ACC112 (cell line): ENCODE results near the gene TRIM66.

ENCODE experiments used
- H2AFZ ChIP-seq: fragments of 200-600 bp; sonication (generic); one replicate; pipeline ENCODE4 v1.6.0; 2017; ENCODE audit warnings: antibody characterized with exemption, low read length; ENCODE audit not compliant: unreplicated experiment
- H3K27ac ChIP-seq: fragments of 200-600 bp; sonication (generic); 2 replicates; pipeline ENCODE4 v1.5.1; 2014; ENCODE audit warnings: low read depth, mild to moderate bottlenecking, antibody characterized with exemption, low read length, moderate library complexity
- H3K27me3 ChIP-seq: fragments of 200-600 bp; sonication (generic); 2 replicates; pipeline ENCODE4 v1.6.1; 2014; ENCODE audit warnings: mild to moderate bottlenecking, antibody characterized with exemption, low read length, moderate library complexity, mixed read lengths; ENCODE audit not compliant: insufficient read depth
- H3K36me3 ChIP-seq: fragments of 200-600 bp; sonication (generic); 2 replicates; pipeline ENCODE4 v1.6.1; 2016; ENCODE audit warnings: mild to moderate bottlenecking, antibody characterized with exemption, low read length, moderate library complexity, mixed read lengths; ENCODE audit not compliant: insufficient read depth
- H3K4me1 ChIP-seq: fragments of 200-600 bp; sonication (generic); one replicate; pipeline ENCODE4 v1.6.1; 2016; ENCODE audit warnings: low read length, mixed read lengths; ENCODE audit not compliant: insufficient read depth, unreplicated experiment, control insufficient read depth
- H3K4me3 ChIP-seq: fragments of 200-600 bp; sonication (generic); 2 replicates; pipeline ENCODE4 v1.5.1; 2014; ENCODE audit warnings: mild to moderate bottlenecking, low read depth, low read length
- H3K79me2 ChIP-seq: fragments of 200-600 bp; sonication (generic); one replicate; pipeline ENCODE4 v1.6.0; 2016; ENCODE audit warnings: low read length; ENCODE audit not compliant: control insufficient read depth, unreplicated experiment, insufficient read depth

Gene TRIM66

DNA sequence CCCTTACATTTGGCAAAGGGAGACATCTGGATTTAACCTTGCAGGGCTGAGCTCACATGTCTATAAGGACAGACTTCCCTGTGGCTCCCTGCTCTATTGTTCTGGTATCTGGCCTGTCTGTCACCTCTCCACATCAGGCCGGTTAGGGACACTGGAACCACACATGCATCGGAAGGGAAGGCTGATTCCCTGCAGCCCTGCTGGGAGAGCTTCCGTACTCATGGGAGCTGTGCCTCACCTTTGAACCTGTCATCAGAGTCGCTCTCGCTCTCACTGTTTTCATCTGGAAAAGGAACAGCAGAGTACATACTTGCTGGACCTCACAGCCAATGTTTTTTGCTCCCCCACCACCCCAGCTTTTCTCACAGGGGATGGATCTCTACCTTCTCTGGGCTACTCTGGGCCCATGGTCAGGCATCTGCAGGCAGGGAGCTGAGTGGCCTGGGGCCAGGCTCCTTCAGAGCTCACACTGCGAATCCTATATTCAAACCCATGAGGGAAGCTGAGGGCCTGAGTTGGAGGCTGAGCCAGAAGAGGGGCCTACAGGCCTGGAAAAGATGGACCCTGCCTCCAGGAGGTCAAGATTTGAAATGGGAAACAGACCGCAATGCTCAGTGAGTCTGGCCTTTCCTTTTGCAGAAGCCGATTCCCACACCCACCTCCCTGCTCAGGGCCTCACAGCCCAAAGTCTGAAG lies 31.4 kb upstream of the TRIM66 start:
- H3K36me3 ChIP-seq = peaks cover 9% of the 10 kb centered on the region; the same call in 1 of the 2 replicates

DNA sequence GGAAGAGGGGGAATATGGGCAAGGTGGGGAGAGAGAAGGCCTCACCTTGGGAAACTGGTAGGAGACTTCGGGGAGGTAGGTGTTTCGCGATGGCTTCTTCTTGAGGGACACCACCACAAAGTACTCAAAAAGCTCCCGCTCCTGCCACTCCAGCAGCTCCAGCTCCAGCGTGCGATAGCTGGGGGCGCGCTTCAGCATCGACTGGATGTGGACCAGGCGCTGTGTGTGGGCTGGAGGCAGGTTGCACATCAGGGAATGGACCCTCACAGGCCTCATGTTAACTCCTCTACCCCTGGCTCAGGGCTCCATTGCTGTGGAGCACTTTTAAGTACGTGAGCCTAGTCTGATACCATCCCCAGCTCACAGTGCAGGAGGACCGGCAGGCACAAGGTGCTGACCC lies 30.0 kb upstream of the TRIM66 start:
- Histone ChIP-seq H2AFZ (no peak overlapping the region), H3K27me3 (no peaks in the 10 kb centered on the region)

More for the DNA sequence above, 31.4 kb upstream of the TRIM66 start:
- peaks cover 36% of the 10 kb centered on the region for H3K4me1 ChIP-seq
- no peak overlapping the region for H3K4me3 ChIP-seq
- no peaks in the 10 kb centered on the region for H3K27me3 ChIP-seq
- H3K27ac ChIP-seq = no peak overlapping the region
- H3K79me2 ChIP-seq = no peaks in the 10 kb centered on the region
- no peak overlapping the region for H2AFZ ChIP-seq

DNA sequence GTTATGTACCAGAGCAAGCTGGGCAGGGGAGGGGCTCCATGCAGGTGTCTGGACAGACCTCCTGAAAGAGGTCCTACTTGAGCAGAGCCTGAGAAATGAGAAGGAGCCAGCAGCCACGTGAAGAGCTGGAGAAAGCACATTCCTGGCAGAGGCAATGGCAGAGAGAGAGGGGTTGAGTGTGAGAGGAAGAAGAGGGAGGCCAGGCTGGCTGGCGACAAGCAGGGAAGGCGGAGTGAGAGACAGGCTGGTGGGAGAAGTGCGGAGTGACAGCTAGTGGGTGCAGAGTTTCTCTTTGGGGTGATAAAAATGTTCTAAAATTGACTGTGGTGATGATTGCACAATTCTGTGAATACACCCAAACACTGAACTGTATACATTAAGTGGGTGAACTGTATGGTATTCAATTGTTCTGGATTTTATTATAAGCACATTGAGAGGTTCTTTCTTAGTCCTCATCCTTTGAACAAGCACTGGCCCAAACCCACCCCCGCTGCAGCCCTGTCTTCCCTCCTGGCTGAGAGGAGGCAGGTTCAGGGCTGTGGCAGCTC lies 29.5 kb upstream of the TRIM66 start:
- H3K79me2 ChIP-seq = no peaks in the 10 kb centered on the region
- peaks cover 19% of the 10 kb centered on the region; the same call in 1 of the 2 replicates for H3K36me3 ChIP-seq
- H3K27me3 ChIP-seq = no peaks in the 10 kb centered on the region
- H2AFZ ChIP-seq = no peak overlapping the region
- peaks cover 18% of the 10 kb centered on the region for H3K4me1 ChIP-seq
- no peak overlapping the region for H3K27ac ChIP-seq
- H3K4me3 ChIP-seq = no peak overlapping the region

More for the DNA sequence above, 30.0 kb upstream of the TRIM66 start:
- peaks cover 24% of the 10 kb centered on the region for H3K4me1 ChIP-seq
- H3K79me2 ChIP-seq = no peaks in the 10 kb centered on the region
- H3K36me3 ChIP-seq = peaks cover 13% of the 10 kb centered on the region; the same call in 1 of the 2 replicates
- no peak overlapping the region for H3K4me3 ChIP-seq
- H3K27ac ChIP-seq = no peak overlapping the region

DNA sequence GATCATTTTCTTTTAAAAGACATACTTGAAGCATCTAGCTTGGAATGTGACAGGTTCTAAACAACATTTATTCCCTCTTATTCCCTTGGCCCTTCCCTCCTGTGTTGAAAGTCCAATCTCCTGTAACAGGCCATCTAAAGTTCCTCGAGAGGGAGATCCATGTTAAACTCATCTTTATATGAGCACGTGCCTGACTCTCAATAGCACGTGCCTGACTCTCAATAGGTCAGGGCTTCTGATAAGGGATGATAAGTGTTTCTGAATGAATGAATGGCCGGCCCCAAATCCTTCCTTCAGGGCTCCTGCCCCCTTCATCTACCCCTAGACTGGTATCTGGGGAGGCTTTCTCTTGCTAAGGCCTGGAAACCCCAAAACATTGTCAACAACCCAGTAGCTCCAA lies 27.3 kb upstream of the TRIM66 start:
- no peaks in the 10 kb centered on the region for H3K27me3 ChIP-seq
- H3K36me3 ChIP-seq = peaks cover 18% of the 10 kb centered on the region; the same call in 1 of the 2 replicates
- H3K4me3 ChIP-seq = no peak overlapping the region
- H3K4me1 ChIP-seq = peaks cover 13% of the 10 kb centered on the region
- H3K27ac ChIP-seq = peak overlapping the region; percentile 16; the same call in 1 of the 2 replicates
- H2AFZ ChIP-seq = no peak overlapping the region
- no peaks in the 10 kb centered on the region for H3K79me2 ChIP-seq

DNA sequence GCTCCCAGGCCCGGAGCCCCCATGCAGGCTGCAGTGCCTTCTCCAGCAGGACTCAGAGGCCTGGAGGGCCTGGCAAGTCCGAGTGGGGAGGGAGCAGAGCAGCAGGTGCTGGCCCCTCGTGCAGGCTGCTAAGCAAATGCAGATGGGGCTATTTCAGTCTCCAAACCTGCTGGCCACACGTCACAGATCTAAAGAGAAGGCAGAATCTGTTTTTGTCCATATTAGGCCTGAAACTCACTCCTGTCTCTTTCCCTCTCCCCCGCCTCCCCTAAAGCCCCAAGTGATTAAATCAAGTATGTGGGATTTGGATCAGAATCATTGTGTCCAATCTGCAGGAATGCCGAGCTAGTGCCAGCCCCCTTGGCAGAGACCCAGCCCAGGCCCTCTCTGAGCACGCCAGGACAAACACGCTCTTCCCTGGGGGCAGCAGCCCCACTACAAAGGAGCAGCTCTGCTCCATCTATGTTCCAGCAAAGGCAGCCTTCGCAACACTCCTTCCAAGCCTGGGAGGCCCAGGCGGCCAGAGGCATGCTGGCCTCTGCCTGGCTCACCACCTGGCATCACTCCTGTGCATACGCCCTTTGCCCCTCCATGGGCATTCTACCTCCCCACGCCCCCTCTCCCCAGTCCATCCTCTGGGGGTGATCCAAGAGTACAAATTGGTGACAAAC lies 26.7 kb upstream of the TRIM66 start:
- H3K36me3 ChIP-seq = 0 out of 2 replicates have a peak, but pooled peaks cover 16% of the 10 kb centered on the region
- H3K27ac ChIP-seq = peak overlapping the region; percentile 16; the same call in 1 of the 2 replicates
- H3K79me2 ChIP-seq = no peaks in the 10 kb centered on the region
- peaks cover 9% of the 10 kb centered on the region for H3K4me1 ChIP-seq
- H2AFZ ChIP-seq = no peak overlapping the region
- H3K27me3 ChIP-seq = no peaks in the 10 kb centered on the region
- no peak overlapping the region for H3K4me3 ChIP-seq

GRCh38 chr11:8707541-8708191 lies 25.2 kb upstream of the TRIM66 start:
- 0 out of 2 replicates have a peak, but pooled peaks cover 16% of the 10 kb centered on the region for H3K36me3 ChIP-seq
- H2AFZ ChIP-seq = no peak overlapping the region
- H3K27me3 ChIP-seq = no peaks in the 10 kb centered on the region
- H3K4me1 ChIP-seq = peaks cover 9% of the 10 kb centered on the region
- H3K4me3 ChIP-seq = no peak overlapping the region
- no peak overlapping the region for H3K27ac ChIP-seq
- no peaks in the 10 kb centered on the region for H3K79me2 ChIP-seq

GRCh38 chr11:8706673-8707432 lies 24.4 kb upstream of the TRIM66 start:
- Histone ChIP-seq H2AFZ (no peak overlapping the region), H3K36me3 (0 out of 2 replicates have a peak, but pooled peaks cover 14% of the 10 kb centered on the region), H3K4me3 (no peak overlapping the region)

DNA sequence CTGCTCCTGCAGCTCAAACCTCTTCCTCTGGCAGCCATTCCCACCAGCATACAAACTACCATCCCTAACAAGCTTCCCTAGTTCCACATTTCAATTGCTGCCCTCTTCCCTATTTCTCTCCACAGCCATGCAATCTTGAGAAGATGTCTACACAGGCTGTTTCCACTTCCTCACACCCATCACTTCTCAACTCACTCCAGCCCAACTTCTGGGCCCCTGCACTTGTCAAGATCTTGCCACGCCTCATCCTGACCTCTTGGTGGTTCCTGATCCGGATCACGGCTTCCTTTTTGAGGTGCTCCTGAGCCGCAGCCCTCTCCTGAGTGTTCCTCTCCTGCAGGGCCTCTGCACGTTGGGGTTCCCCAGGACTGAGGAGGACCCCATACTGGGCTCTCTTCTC lies 22.7 kb upstream of the TRIM66 start:
- Histone ChIP-seq H3K27ac (no peak overlapping the region), H3K27me3 (no peaks in the 10 kb centered on the region), H3K79me2 (no peaks in the 10 kb centered on the region), H2AFZ (no peak overlapping the region), H3K36me3 (0 out of 2 replicates have a peak, but pooled peaks cover 14% of the 10 kb centered on the region), H3K4me3 (no peak overlapping the region), H3K4me1 (peaks cover 12% of the 10 kb centered on the region)

More at GRCh38 chr11:8706673-8707432, 24.4 kb upstream of the TRIM66 start:
- Histone ChIP-seq H3K79me2 (no peaks in the 10 kb centered on the region), H3K4me1 (peaks cover 9% of the 10 kb centered on the region), H3K27ac (no peak overlapping the region), H3K27me3 (no peaks in the 10 kb centered on the region)

GRCh38 chr11:8704136-8704535 lies 21.7 kb upstream of the TRIM66 start:
- no peak overlapping the region for H2AFZ ChIP-seq
- peaks cover 15% of the 10 kb centered on the region for H3K4me1 ChIP-seq
- no peak overlapping the region for H3K4me3 ChIP-seq
- peaks cover 3% of the 10 kb centered on the region for H3K79me2 ChIP-seq
- H3K36me3 ChIP-seq = 0 out of 2 replicates have a peak, but pooled peaks cover 14% of the 10 kb centered on the region
- H3K27me3 ChIP-seq = no peaks in the 10 kb centered on the region
- H3K27ac ChIP-seq = no peak overlapping the region

DNA sequence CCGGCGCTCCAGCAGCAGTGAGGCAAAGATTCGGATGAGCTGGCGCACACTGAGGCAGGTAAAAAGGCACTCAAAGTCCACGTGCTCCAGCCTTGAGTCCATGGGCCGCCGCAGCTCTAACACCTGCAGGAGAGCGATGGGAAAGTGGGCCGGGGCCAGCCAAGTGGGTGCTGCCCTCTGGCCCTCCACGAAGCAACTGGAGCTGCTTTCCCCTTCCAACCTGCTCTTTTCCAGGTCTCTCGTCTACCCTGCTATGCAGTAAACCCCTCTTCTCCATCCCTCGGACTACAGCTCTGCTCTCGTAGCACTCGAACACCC lies 20.1 kb upstream of the TRIM66 start:
- Histone ChIP-seq H3K4me3 (no peak overlapping the region), H2AFZ (no peak overlapping the region), H3K27me3 (no peaks in the 10 kb centered on the region), H3K27ac (no peak overlapping the region), H3K4me1 (peaks cover 18% of the 10 kb centered on the region), H3K36me3 (peaks cover 16% of the 10 kb centered on the region; the same call in 1 of the 2 replicates), H3K79me2 (peaks cover 9% of the 10 kb centered on the region)
